NCI-H82 (cell line): ENCODE measurements around the gene IYD.
A peak's percentile ranks its signal among the peaks of the same experiment; 100 is the strongest.

Experiments
- DNase-seq: peaks from one replicate; lab custom pipeline; 2025; lab: John Stamatoyannopoulos, UW

Gene IYD

DNA sequence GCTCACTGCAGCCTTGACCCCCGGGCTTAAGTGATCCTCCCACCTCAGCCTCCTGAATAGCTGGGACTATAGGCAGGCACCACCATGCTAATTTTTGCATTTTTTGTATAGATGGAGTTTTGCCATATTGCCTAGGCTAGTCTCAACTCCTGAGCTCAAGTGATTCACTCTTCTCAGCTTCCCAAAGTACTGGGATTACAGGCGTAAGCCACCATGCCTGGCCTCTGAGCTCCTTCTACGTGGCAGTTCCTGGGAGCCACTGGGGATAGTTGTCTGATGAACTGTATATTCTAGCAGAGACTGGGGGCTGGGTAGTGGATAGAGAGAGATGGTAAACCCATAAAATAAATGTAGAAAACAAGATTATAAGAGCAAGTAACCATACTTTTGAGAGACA, 26.1 kb downstream of the IYD start:
- no peak for DNase-seq

DNA sequence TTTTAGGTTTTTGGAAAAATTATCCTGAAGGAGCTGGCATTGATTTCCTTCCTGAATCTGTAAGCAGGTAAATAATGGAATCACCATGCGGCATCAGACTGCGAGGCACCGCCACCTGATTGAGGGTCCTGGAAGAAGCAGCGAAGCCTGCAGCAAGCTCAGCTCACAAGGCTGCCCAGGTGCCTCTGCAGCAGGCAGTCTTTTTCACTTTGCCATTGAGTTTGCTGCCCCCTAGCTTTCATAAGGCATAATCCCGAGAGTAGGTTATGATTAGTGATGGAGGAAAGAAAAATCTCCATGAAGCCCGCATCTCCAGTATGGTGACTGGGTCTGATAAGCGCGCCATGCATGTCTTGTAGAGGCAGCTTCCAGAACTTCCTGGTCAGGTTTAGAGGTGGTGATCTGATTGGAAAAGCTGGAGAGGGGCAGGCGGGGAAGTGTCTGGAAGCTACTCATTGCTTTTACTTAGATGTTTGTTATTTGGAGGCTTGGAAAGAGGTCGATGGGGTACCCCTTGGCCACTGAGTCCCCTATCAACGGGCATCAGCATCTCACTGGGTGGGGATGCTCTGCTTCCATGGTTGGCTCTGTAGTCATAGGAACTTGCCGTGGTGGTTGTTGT, 26.7 kb downstream of the IYD start:
- DNase-seq: peak; percentile 74

DNA sequence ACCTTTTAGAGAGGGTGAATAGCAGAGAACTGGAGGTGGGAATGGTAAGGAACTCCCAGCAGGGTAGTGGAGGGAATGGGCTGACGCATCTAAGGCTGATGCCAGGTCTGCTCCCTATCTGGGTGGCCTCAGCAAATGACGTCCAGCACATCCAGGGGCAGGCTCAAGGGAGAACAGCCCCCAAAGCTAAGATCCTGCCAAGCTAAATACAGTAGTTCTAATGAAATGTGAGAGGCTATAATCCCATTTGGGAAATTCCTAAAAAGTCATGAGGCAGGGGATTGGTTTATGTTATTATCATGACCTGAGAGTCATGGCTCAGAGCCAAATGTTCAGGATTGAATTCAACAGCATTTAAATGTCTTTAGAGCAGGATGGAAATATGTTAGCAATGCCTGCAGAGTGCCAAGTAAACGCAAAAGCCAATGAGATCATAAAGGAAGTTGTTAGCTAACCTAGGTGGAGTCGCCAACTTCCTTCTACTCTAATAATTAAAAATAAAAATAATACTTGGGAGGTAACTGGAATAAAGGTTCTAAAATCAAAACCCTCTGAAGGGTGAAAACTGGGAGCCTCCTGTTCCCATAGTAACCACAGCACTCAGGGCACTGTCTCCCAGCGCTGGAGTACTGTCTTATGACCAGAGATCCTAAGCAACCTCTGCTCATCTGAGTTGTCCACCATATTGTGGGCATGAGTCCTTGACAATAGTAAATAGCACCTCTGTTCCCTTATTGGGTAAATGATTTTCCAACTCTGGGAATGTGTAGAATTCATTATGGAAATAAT, 34.8 kb downstream of the IYD start:
- peak; percentile 49 for DNase-seq

DNA sequence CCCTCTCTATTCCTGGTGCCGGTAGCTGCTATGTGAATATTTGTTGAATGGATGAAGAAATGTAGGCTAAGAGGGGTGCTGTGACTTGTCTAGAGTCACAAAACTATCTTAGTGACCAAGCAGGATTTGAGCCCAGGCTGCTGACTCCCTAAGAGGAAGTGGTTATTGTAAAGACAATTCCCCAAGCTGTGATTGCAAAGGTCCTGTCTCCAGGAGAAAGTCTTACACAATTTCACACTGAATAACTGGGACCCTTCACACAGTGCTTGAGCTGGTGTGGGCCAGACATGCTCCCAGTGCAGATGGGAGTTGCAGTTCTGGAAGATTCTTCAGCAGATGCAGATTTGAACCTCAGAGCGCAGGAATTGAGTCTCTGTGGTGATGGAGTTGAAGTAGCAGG, 38.1 kb downstream of the IYD start:
- DNase-seq: no peak

DNA sequence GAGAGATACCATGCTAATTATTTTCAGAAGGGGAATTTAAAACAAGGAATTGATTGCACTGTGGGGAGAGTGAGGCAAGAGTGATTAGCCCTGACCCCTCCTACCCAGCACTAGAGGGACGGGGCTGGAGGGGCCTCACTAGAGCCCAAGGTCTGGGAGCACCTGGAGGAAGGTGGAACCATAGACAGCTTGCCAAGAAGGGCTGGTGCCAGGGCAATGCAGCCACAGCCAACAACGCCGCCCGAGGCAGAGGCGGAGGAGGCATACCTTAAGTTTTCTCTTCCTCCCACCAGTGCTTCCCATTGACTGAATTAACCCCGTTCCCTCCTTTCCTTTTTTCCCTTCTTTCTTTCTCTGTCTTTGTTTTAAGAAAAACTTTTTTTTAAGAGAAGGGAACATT, 40.0 kb downstream of the IYD start:
- DNase-seq: no peak

DNA sequence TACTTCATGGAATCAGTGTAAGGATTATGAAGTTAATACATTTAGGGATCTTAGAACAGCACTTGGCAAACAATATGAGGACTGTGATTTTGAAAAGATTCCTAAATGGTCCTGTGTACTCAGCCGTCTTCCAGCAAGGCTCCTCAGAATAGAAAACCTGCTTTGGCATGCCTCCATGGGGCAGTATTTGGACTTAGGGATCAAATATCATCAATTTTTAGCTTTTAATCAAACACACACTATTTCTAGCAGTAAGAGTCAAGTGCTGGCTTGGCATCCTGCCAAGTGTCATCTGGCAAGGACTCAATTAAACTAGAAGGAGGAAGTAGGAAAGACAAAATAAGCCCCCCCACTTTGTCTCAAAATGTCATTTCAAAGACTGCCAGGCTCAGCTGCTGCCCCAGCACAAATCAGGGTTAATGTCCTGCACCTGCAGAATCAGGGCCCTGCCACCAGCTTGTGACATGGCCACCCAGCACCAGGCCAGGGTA, 40.8 kb downstream of the IYD start:
- peak; percentile 44 for DNase-seq

DNA sequence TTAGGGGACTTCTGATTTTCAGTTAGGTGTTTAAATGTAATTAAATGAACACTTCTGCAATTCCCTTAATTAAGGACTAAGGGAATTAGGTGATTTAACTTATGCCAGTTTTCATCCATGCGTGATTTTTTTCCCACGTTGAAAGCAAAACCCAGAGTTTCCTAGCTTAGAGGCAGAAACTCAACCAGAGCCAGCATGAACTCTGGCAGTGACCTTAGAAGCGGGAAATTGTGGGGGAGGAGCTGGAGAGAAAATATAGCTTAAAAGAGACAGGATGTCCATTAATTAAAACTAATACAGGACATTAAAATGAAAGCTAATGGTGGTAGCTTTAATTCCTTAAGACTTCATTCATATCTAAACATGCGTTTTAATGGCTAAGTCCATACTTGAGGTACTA, 41.6 kb downstream of the IYD start:
- DNase-seq: no peak

DNA sequence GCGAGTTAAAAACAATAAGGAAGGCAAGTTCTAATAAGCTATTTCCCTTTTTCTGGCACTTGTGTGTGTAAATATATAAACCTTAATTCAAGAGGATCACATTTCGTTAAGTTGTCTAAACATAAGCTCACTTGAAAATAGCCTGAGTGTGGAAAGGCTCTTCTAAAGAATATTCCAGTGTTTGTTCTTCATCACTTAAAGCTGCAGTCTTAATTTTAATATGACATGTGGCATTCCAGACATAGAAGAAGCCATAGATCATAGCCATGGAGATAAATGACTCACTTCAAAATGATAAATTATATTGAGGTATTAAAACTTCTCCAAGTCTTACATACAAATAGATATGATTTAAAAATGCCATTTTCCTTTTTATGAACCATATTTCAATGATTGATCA, 42.1 kb downstream of the IYD start:
- DNase-seq: no peak

DNA sequence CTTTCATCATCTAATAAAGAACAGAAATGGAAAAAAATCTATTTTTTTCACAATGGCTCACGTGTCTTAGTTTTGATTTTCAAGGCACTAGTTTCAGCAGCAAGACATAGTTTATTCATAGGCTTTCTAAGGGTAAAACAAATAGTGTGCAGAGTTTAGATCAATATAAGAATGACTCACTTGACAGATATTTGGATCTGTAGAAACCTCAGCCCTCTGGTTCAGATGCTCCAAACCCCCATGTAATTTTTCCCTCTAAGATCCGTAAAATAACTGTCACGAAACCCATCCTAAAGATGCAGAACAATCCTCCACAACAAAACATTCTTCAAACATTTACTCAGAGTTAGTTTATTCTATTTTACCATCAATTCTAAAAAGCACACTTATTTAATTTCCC, 43.4 kb downstream of the IYD start:
- DNase-seq: no peak

DNA sequence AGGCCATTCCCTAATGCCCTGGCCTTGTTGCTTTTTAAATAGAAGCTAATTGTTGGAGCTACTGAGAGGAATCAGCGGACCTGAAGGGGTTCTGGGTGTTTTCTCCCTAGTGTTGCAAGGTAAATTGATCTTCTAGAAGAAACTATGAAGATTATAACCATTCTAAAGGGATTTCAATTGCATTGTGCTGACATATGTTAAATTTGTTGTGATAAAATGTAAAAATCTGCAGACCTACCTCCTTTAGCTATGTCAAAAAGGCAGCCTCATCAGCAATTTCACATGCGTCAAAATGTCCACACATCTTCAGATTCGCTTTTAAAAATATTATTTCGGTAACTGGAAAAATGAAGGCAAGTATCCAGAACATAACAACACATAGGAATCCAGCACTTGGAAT, 44.4 kb downstream of the IYD start:
- DNase-seq: no peak

DNA sequence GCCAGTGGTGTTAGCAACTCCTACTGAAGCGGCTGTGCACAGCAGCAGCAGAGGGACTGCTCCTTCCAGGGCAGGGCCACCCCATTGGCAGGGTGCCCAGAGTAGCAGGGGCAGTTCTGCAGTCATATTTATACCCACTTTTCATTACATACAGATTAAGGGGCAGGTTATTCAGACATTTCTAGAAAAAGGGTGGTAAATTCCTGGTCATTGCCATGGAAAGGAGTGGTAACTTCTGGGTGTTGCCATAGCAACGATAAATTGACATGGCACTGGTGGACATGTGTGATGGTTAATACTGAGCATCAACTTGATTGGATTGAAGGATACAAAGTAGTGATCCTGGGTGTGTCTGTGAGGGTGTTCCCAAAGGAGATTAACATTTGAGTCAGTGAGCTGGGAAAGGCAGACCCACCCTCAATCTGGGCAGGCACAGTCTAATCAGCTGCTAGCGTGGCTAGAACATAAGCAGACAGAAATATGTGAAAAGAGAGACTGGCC, 45.0 kb downstream of the IYD start:
- peak; percentile 24 for DNase-seq

DNA sequence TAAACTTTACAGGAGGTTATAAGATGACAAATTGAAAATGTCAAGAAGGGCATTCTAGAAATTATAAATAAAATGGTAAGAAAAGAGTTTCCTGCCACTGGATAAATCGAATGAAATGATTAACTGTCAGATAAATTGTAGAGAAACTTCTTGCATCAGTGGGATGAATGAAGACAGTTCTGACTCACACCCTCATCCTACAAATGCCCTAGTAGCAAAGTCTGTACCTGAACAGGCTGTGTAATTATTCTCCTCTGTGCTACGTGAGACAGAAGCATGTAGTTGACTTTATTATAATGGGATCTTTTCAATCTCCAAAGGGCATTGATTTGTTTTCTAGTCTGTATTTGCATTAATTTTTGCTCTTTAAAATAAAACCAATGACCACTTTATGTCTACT, 47.3 kb downstream of the IYD start:
- DNase-seq: no peak

DNA sequence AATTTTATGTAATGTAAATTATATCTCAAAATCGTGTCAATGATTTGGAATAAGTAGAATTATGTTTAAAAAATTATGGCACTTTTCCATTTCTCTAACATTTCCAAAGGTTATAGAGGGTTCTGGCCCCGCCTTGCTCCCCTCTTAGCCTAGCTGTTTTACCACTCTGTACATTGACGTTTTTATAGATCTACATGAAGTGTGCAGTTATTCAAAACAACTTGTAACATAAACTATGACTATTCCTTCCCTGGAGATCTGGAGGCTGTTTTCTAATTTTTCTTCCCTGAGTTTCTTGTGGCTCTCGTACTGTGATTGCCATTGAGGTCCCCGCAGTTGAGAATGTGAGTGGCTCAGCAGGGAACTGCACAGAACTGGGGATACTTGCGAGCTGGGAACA, 48.4 kb downstream of the IYD start:
- no peak for DNase-seq

DNA sequence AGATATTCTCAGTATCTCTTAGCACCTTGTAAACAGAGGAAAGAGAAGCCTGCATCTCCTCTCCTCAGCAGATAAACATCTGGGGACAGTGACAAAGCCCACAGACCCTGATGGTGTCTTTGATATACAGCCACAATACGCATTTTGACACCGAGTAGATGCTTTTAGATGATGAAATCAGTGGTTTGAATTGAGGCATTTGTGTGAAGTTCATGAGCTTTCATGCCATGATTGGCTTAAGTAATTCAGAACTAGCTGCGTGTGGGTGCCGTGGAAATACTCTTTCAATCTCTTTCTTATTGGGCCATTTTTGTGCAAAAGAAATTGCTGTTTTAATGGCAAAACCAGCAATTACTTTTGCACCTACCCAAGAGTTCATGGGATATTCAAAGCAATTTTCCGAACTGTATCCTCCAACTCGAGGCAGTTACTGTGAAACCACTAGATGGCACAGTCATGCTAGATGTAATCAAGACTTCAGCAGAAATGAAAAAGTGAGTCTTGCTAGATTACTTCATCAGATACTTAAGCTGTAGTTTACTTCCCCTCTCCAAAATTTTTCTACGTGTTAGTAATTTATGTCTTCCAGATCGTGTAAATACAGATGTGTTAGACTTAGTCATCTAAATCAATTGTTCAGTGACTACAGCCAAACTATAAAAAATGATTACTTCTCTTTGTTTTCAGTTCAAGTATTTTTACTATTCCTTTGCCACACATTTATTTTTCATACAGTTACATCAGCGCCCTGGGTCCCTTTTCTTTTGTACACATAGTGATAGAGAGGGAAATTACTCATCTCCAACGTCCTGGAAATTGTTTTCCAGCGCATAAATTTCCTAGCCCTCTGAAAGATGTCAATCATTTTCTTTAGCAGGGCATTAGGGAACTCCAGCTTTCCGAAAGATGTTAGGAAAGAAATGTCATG, 49.4 kb downstream of the IYD start:
- DNase-seq: peak; percentile 66

DNA sequence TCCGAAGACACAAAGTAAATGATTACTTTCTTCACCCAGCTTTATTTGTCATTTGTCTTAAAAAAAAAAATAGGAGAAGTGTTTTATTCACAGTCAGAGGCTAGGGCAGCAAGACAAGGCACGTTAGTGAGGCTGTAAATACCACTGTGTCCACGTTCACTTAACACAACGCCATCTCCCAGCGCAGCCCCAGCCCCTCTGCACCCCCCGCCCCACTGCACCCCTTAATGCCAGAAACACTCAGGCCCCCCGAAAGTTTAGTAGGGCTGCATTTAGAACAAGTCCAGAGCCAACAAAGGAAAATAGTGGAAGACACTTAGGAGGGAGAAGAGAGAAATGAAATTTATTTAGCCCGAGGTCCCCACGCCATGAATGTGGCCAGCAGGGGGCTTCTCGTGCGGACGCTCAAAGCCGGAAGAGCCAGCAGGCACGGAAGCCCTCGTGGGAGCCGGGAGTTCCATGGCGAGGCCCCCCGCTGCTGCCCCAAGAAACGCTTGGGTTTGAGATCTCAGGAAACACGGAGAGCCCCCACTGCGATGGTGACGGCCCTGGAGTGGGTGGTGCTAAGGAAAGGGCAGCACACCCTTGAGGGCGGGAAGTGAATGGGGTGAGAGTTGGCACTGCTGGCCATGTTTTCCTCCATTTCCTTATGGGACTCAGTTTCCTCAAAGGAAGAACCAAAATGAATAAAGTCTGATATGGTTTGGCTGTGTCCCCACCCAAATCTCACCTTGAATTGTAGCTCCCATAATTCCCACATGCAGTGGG, 50.2 kb downstream of the IYD start:
- DNase-seq: peak; percentile 59

DNA sequence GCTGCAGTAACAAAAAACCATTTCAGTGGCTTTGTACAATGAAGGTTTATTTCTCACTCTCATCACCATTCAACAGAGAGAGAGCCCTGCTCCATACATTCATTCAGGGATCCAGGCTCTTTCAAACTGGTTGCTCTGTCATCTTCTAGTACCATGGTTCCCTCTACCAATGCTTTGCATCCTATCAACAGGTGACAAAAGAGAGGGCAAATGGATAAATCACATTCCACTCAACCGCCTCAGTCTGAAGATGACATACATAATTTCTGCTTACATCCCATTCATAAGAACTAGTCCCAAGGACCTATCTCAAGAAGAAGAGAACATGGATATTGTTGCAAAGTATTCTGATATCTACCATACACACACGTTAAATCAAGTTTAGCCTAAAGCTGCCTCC, 51.6 kb downstream of the IYD start:
- no peak for DNase-seq

DNA sequence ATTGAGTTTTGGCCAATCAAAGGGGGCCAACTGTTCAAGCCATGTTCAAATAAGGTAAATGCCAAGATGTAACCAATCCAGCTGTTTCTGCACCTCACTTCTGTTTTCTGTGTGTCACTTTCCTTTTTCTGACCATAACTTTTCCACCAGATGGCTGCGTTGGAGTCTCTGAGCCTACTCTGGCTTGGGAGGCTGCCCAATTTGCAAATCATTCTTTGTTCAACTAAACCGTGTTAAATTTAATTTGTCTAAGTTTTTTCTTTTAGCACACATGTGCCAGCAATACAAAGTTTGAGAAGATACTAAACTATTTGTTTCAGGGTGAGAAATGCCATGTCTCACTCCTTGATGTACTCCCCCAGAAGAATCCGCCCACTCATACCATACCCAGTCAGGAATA, 52.1 kb downstream of the IYD start:
- DNase-seq: no peak

DNA sequence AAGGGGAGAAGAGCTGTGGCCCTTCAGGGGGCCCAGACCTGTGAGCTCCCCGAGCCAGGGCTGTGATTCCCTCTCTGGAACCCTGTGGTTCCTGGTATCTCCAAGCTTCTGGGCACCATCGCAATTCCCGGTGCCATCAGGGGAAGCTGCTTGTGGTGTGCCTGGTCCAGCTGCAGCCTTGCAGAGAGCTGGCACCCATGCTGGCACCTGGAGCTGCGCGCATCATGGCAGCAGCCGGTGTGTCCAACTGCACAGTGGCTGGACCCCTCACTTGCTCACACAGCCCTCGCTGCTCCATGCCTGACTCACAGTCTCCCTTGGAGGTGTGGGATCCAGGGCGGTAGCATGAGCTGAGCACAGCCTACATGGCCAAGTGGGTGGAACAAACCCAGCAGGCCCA, 56.7 kb downstream of the IYD start:
- no peak for DNase-seq

DNA sequence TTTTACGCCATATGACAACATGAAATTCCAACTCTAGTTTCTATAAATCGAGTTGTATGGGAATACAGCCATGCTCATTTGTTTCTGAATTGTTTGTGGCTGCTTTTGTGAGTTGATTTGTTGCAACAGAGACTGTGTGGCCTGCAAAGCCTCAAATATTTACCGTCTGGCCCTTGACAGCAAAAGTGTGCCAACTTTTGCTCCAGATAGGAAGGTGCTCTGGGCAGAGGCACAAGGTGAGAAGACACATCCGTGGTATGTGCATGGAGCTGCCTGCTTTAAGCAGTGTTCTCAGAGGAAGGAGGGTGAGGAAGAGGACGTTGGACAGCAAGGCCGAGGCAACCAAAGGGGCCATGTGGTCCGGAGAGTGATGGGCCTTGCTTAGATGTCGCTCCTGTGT, 57.4 kb downstream of the IYD start:
- DNase-seq: no peak

DNA sequence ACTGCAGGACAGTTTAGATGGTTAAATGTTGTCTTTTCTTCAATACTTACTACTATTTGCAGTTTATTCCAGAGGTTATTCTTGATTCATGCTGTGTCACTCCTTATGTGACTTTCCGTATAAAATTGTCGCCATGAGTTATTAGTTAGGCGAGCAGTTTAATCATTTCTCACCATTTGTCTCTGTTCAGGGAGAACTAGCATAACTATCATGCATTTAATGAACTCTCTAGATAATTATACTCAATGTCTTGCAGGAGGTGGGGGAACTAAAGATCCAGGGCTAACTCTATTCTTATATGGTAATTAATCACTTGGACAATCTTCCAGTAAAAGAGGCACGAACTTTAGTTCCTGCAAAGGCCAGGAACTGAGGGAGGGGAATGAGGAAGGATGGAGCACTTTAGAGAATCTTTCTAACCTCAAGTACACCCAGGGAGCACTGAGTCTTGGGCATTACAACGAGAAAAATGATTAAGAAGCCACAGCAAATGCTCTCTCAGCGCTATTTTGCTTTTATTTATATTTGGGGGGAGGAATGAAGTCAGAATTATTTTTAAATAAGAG, 58.3 kb downstream of the IYD start:
- no peak for DNase-seq

DNA sequence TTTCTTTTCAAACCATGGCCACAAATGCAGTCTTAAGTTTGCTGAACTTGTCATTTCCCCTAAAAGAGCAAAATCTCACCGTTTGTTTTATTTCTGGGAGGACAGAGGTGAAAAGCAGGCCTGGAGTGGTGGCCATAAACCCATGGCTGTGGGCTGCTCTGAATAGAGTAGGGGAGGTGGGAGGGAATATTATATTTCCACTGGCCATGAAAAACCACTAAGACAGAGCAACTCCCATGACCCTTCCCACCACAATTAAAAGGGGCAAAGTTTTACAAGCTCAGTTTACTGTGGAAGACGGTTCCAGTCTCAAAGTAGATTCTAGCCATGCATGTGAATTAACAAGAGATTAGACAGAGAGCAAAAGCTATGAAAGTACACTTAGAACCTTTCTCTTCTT, 59.0 kb downstream of the IYD start:
- no peak for DNase-seq
